HCT116 (cell line): ENCODE data around the gene PKNOX2. TPM values are rescaled to one million over a fixed set of nuclear protein-coding genes. Genes with fewer than 3 reads are reported as not detected.

ENCODE experiments used
- ATAC-seq: fragments of 200-7000 bp; cut with Tn5 transposase; 2 replicates; pipeline ENCODE4 v1.9.1; 2020; ENCODE audit warnings: mild to moderate bottlenecking, moderate library complexity
- BruUV-seq: library from RNA; stranded (reverse); fragments of 400-500 nt; replicated peaks from 2 replicates; lab custom pipeline; 2021; lab: Mats Ljungman, UMichigan
- CTCF ChIA-PET: fragments of 300-600 bp; sonication (Branson Sonifier 250); formaldehyde crosslinking; loops from one replicate; lab custom pipeline; 2021; ENCODE audit warnings: antibody characterized with exemption; lab: Charles Lee
- POLR2A ChIA-PET: fragments of 300-600, 350-600 bp; sonication (Branson Sonifier 250); formaldehyde crosslinking; loops from one replicate; lab custom pipeline; 2021; ENCODE audit warnings: antibody characterized with exemption; lab: Charles Lee
- RAD21 ChIA-PET, 2 experiments: fragments of 300-600 bp; sonication (Branson Sonifier 250); formaldehyde crosslinking; loops; one replicate each; lab custom pipeline; 2023; ENCODE audit warnings: low total read pairs in 2 of 2; ENCODE audit not compliant: uncharacterized antibody in 2 of 2, unreplicated experiment in 2 of 2, low non-redundant PET in 1 of 2; lab: Charles Lee
- DNase-seq: peaks from one replicate; pipeline ENCODE4 v3.0.0-alpha.2; 2010; ENCODE audit warnings: low read depth, low spot score
- H2AFZ ChIP-seq: fragments of 200-600 bp; shearing (Covaris generic), sonication (generic); 2 replicates; pipeline ENCODE4 v1.6.1; 2017; ENCODE audit warnings: low read depth, mixed run types, mixed read lengths, antibody characterized with exemption, low read length; ENCODE audit not compliant: poor library complexity, severe bottlenecking
- H3K27ac ChIP-seq: 2 replicates; pipeline ENCODE4 v1.5.1; 2012; ENCODE audit warnings: low read depth, low read length
- H3K27me3 ChIP-seq: fragments of 200-600 bp; sonication (generic); 2 replicates; pipeline ENCODE4 v1.6.1; 2016; ENCODE audit warnings: mixed run types, low read length, mixed read lengths; ENCODE audit not compliant: insufficient read depth
- H3K36me3 ChIP-seq, 2 experiments: fragments of 200-500 bp in 1 of 2; fragments of 200-600 bp in 1 of 2; sonication (Bioruptor generic) in 1 of 2; sonication (generic) in 1 of 2; 2 replicates each; pipeline versions ENCODE4 v1.5.1 to v1.6.1; 2014 to 2016; ENCODE audit warnings: low read length in 2 of 2, inconsistent platforms in 1 of 2, mixed read lengths in 1 of 2, mixed run types in 1 of 2; ENCODE audit not compliant: insufficient read depth in 2 of 2, control insufficient read depth in 1 of 2
- H3K4me1 ChIP-seq, 2 experiments: fragments of 200-600 bp in 1 of 2; sonication (generic) in 1 of 2; 2 replicates each; pipeline versions ENCODE4 v1.5.1 to v1.6.1; 2012 to 2017; ENCODE audit warnings: low read length in 2 of 2, inconsistent platforms in 1 of 2, mild to moderate bottlenecking in 1 of 2, mixed read lengths in 1 of 2, mixed run types in 1 of 2, moderate library complexity in 1 of 2; ENCODE audit not compliant: insufficient read depth in 2 of 2, control insufficient read depth in 1 of 2
- H3K4me2 ChIP-seq: fragments of 200-600 bp; sonication (generic); 2 replicates; pipeline ENCODE4 v1.6.1; 2017; ENCODE audit warnings: mixed run types, low read length, mixed read lengths
- H3K4me3 ChIP-seq, 2 experiments: fragments of 200-600 bp in 1 of 2; sonication (generic) in 1 of 2; replicated peaks in 1 of 2; 2 replicates each; pipeline ENCODE4 v1.5.1; 2011 to 2016; ENCODE audit warnings: low read length in 2 of 2, control low read depth in 1 of 2, low read depth in 1 of 2, mild to moderate bottlenecking in 1 of 2, mixed read lengths in 1 of 2, mixed run types in 1 of 2
- H3K79me2 ChIP-seq: fragments of 200-600 bp; sonication (generic); 2 replicates; pipeline ENCODE4 v1.6.1; 2017; ENCODE audit warnings: mild to moderate bottlenecking, mixed run types, low read length, moderate library complexity, mixed read lengths; ENCODE audit not compliant: insufficient read depth
- H3K9ac ChIP-seq: fragments of 200-600 bp; sonication (generic); 2 replicates; pipeline ENCODE4 v1.6.1; 2016; ENCODE audit warnings: low read length, mixed read lengths
- H3K9me2 ChIP-seq: fragments of 200-600 bp; sonication (generic), shearing (Covaris generic); 2 replicates; pipeline ENCODE4 v1.6.1; 2017; ENCODE audit warnings: mixed run types, mild to moderate bottlenecking, moderate library complexity; ENCODE audit not compliant: insufficient read depth
- H3K9me3 ChIP-seq, 2 experiments: fragments of 200-500 bp in 1 of 2; fragments of 200-600 bp in 1 of 2; sonication (Bioruptor generic) in 1 of 2; sonication (generic) in 1 of 2; 2 replicates each; pipeline ENCODE4 v1.6.1; 2014 to 2017; ENCODE audit warnings: low read length in 2 of 2, mixed read lengths in 2 of 2, inconsistent platforms in 1 of 2, low read depth in 1 of 2, mild to moderate bottlenecking in 1 of 2, mixed run types in 1 of 2, moderate library complexity in 1 of 2; ENCODE audit not compliant: control insufficient read depth in 1 of 2, insufficient read depth in 1 of 2
- H4K20me1 ChIP-seq: fragments of 200-600 bp; sonication (generic), shearing (Covaris generic); 2 replicates; pipeline ENCODE4 v1.6.1; 2017; ENCODE audit warnings: mixed run types, mild to moderate bottlenecking, moderate library complexity; ENCODE audit not compliant: insufficient read depth
- CBX3 ChIP-seq: IDR thresholded peaks from 2 replicates; pipeline ENCODE4 v1.6.1; 2012; ENCODE audit warnings: low read depth
- CEBPB ChIP-seq: IDR thresholded peaks from 2 replicates; pipeline ENCODE4 v1.6.1; 2012; ENCODE audit warnings: low read depth
- EGR1 ChIP-seq: IDR thresholded peaks from 2 replicates; pipeline ENCODE4 v1.6.1; 2012; ENCODE audit warnings: low read depth
- ELF1 ChIP-seq: IDR thresholded peaks from 2 replicates; pipeline ENCODE4 v1.6.1; 2012; ENCODE audit warnings: low read depth, borderline replicate concordance
- EZH2phosphoT487 ChIP-seq: fragments of 200-600 bp; IDR thresholded peaks from 2 replicates; pipeline ENCODE4 v1.6.1; 2018; ENCODE audit warnings: antibody characterized with exemption, borderline replicate concordance
- FOSL1 ChIP-seq: IDR thresholded peaks from 2 replicates; pipeline ENCODE4 v1.6.1; 2012; ENCODE audit warnings: low read depth
- JUND ChIP-seq: IDR thresholded peaks from 2 replicates; pipeline ENCODE4 v1.6.1; 2012
- POLR2A ChIP-seq: IDR thresholded peaks from 2 replicates; pipeline ENCODE4 v1.7.0; 2011; ENCODE audit warnings: borderline replicate concordance; ENCODE audit not compliant: insufficient read depth, insufficient read length; ENCODE audit errors: extremely low read depth
- POLR2AphosphoS5 ChIP-seq: IDR thresholded peaks from 2 replicates; pipeline ENCODE4 v1.6.1; 2011; ENCODE audit warnings: mild to moderate bottlenecking, low read depth, low read length, moderate library complexity
- SIN3A ChIP-seq: IDR thresholded peaks from 2 replicates; pipeline ENCODE4 v1.6.1; 2012; ENCODE audit warnings: low read depth
- YY1 ChIP-seq: IDR thresholded peaks from 2 replicates; pipeline ENCODE4 v1.6.1; 2011; ENCODE audit warnings: low read length, low read depth, moderate library complexity, mild to moderate bottlenecking; ENCODE audit not compliant: insufficient replicate concordance; ENCODE audit errors: extremely low read depth
- ZNF274 ChIP-seq: fragments of 200-500 bp; sonication (Bioruptor generic); IDR thresholded peaks from 2 replicates; pipeline ENCODE4 v1.6.1; 2014; ENCODE audit warnings: mild to moderate bottlenecking, low read depth, low read length, inconsistent platforms
- intact Hi-C: fragments of 100-400 bp; cut with micrococcal nuclease; formaldehyde crosslinking; loops from 2 replicates; pipeline ENCODE4 v1.10.0; 2022
- total RNA-seq: library from RNA; stranded (reverse); gene quantifications from one replicate; pipeline ENCODE4 v1.2.1, GENCODE V29; 2021; ENCODE audit not compliant: unreplicated experiment
- TF ChIP-seq, protein P1 (sequence below): IDR thresholded peaks from 2 replicates; pipeline ENCODE4 v1.6.1; 2012; ENCODE audit warnings: low read depth
- TF ChIP-seq, protein P2 (sequence below): IDR thresholded peaks from 2 replicates; pipeline ENCODE4 v1.6.1; 2012
- TF ChIP-seq, protein P3 (sequence below), 3 experiments: fragments of 200-600 bp in 1 of 3; sonication (generic) in 1 of 3; IDR thresholded peaks in 2 of 3; conservative IDR thresholded peaks in 1 of 3; 2 replicates each; pipeline ENCODE4 v1.5.1; 2012 to 2017; ENCODE audit warnings: low read depth in 2 of 3, low read length in 2 of 3, antibody characterized with exemption in 1 of 3, borderline replicate concordance in 1 of 3, control low read depth in 1 of 3, mild to moderate bottlenecking in 1 of 3, mixed read lengths in 1 of 3, mixed run types in 1 of 3, moderate library complexity in 1 of 3; ENCODE audit not compliant: insufficient read depth in 1 of 3

PKNOX2 gene
- total RNA-seq, 1 experiment from 2014 or later = 0.20 TPM

DNA sequence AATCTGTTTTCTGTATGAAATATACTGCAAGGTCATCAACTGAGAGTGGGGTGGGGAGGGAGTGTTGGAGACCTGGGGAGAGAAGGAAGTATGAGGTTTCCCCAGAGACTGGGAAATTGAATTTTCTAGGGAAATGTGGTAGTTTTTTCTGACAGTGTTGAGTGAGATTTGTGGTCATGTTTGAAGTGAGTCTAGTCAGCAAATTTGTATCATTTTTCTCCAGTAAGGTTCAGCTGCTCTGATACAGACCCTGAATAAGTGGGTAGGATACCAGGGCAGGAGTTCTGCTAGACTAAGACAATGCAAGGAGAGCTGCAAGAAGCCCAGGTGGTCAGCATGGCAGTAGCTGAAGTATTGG lies 112.0 kb downstream of the PKNOX2 start:
- no peaks in the 10 kb centered on the region for H3K9me3 ChIP-seq
- intact Hi-C loops = no loop called here
- RAD21 ChIA-PET = no interaction called here
- DNase-seq = no peak
- ATAC-seq = no peak
- H3K36me3 ChIP-seq = no peaks in the 10 kb centered on the region
- TF ChIP-seq SIN3A (no peak), FOSL1 (no peak), POLR2AphosphoS5 (no peak), EGR1 (no peak), YY1 (no peak), JUND (no peak), CEBPB (no peak), POLR2A (no peak), ELF1 (no peak), ZNF274 (no peak), EZH2phosphoT487 (no peak), CBX3 (no peak)
- TF ChIP-seq, protein P1, sequence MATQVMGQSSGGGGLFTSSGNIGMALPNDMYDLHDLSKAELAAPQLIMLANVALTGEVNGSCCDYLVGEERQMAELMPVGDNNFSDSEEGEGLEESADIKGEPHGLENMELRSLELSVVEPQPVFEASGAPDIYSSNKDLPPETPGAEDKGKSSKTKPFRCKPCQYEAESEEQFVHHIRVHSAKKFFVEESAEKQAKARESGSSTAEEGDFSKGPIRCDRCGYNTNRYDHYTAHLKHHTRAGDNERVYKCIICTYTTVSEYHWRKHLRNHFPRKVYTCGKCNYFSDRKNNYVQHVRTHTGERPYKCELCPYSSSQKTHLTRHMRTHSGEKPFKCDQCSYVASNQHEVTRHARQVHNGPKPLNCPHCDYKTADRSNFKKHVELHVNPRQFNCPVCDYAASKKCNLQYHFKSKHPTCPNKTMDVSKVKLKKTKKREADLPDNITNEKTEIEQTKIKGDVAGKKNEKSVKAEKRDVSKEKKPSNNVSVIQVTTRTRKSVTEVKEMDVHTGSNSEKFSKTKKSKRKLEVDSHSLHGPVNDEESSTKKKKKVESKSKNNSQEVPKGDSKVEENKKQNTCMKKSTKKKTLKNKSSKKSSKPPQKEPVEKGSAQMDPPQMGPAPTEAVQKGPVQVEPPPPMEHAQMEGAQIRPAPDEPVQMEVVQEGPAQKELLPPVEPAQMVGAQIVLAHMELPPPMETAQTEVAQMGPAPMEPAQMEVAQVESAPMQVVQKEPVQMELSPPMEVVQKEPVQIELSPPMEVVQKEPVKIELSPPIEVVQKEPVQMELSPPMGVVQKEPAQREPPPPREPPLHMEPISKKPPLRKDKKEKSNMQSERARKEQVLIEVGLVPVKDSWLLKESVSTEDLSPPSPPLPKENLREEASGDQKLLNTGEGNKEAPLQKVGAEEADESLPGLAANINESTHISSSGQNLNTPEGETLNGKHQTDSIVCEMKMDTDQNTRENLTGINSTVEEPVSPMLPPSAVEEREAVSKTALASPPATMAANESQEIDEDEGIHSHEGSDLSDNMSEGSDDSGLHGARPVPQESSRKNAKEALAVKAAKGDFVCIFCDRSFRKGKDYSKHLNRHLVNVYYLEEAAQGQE = no peak
- TF ChIP-seq, protein P2, sequence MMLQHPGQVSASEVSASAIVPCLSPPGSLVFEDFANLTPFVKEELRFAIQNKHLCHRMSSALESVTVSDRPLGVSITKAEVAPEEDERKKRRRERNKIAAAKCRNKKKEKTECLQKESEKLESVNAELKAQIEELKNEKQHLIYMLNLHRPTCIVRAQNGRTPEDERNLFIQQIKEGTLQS = no peak
- TF ChIP-seq, protein P3, sequence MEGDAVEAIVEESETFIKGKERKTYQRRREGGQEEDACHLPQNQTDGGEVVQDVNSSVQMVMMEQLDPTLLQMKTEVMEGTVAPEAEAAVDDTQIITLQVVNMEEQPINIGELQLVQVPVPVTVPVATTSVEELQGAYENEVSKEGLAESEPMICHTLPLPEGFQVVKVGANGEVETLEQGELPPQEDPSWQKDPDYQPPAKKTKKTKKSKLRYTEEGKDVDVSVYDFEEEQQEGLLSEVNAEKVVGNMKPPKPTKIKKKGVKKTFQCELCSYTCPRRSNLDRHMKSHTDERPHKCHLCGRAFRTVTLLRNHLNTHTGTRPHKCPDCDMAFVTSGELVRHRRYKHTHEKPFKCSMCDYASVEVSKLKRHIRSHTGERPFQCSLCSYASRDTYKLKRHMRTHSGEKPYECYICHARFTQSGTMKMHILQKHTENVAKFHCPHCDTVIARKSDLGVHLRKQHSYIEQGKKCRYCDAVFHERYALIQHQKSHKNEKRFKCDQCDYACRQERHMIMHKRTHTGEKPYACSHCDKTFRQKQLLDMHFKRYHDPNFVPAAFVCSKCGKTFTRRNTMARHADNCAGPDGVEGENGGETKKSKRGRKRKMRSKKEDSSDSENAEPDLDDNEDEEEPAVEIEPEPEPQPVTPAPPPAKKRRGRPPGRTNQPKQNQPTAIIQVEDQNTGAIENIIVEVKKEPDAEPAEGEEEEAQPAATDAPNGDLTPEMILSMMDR (IDR thresholded peaks at IDR 0.05 in 2 of 3, conservative IDR thresholded peaks at IDR 0.05 in 1 of 3; ENCODE audit: borderline replicate concordance in 1 of 3, insufficient read depth in 1 of 3, low read depth in 2 of 3, low read length in 2 of 3) = no peak
- TF ChIP-seq, all 23 proteins: peak for 0
- no TSS peak for BruUV-seq
- no peak overlapping the region for H3K4me2 ChIP-seq
- no peaks in the 10 kb centered on the region for H3K79me2 ChIP-seq
- ChIA-PET POLR2A (no interaction called here), CTCF (no interaction called here)
- H3K4me1 ChIP-seq = no peaks in the 10 kb centered on the region
- H2AFZ ChIP-seq = no peak overlapping the region
- no peaks in the 10 kb centered on the region for H4K20me1 ChIP-seq
- no peak overlapping the region for H3K4me3 ChIP-seq
- H3K9ac ChIP-seq = no peak overlapping the region
- H3K27ac ChIP-seq = no peak overlapping the region
- peaks cover 22% of the 10 kb centered on the region for H3K27me3 ChIP-seq
- H3K9me2 ChIP-seq = no peaks in the 10 kb centered on the region
